Body of pancreas (tissue), 4 donors: ENCODE results near the gene CDKN1C.

ENCODE experiments used
- POLR2A ChIP-seq, 3 donors: fragments of 450-650 bp; IDR thresholded peaks; one replicate each; pipeline ENCODE4 v1.6.1; 2016; ENCODE audit warnings: antibody characterized with exemption in 3 of 3, mild to moderate bottlenecking in 2 of 3
- TF ChIP-seq, protein P1 (sequence below), 7 experiments: fragments of 450-650 bp in 4 of 7; fragments of 200-600 bp in 3 of 7; sonication (generic) in 3 of 7; IDR thresholded peaks; one replicate each; pipeline ENCODE4 v1.5.1; 2016 to 2019; ENCODE audit warnings: antibody characterized with exemption in 7 of 7

DNA sequence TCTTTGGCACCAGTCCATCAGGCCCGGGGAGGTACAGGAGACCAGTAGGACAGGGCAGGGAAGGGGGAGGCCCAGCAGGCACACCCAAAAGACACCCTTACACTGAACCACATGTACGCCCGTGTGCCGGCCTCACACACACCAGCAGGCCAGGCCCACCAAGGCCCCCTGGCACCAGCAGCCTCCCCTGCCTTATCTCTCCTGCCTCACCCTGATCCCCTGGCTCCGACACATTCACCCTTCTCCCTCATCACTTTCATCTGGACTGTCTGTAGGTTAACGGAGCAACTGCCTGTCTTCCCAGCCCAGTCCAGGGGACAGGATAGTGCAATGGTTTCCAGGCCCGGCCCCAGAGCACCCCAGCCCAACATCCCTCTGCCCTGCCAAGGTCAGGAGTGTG lies 4.9 kb downstream of the CDKN1C start:
- TF ChIP-seq, protein P1, sequence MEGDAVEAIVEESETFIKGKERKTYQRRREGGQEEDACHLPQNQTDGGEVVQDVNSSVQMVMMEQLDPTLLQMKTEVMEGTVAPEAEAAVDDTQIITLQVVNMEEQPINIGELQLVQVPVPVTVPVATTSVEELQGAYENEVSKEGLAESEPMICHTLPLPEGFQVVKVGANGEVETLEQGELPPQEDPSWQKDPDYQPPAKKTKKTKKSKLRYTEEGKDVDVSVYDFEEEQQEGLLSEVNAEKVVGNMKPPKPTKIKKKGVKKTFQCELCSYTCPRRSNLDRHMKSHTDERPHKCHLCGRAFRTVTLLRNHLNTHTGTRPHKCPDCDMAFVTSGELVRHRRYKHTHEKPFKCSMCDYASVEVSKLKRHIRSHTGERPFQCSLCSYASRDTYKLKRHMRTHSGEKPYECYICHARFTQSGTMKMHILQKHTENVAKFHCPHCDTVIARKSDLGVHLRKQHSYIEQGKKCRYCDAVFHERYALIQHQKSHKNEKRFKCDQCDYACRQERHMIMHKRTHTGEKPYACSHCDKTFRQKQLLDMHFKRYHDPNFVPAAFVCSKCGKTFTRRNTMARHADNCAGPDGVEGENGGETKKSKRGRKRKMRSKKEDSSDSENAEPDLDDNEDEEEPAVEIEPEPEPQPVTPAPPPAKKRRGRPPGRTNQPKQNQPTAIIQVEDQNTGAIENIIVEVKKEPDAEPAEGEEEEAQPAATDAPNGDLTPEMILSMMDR (IDR thresholded peaks at IDR 0.05), result no peak
- TF ChIP-seq POLR2A (IDR thresholded peaks at IDR 0.05), result no peak
